SKM-1 (cell line): ENCODE measurements around the gene DTNB.
"Not testable (repeated sequence)": the region's sequence is repeated elsewhere in the genome, so short reads cannot be mapped to it uniquely, and the experiment has no call there.

ENCODE experiments used
- DNase-seq: peaks from one replicate; lab custom pipeline; 2025; ENCODE audit not compliant: unreplicated experiment; lab: John Stamatoyannopoulos, UW

Gene DTNB

DNA sequence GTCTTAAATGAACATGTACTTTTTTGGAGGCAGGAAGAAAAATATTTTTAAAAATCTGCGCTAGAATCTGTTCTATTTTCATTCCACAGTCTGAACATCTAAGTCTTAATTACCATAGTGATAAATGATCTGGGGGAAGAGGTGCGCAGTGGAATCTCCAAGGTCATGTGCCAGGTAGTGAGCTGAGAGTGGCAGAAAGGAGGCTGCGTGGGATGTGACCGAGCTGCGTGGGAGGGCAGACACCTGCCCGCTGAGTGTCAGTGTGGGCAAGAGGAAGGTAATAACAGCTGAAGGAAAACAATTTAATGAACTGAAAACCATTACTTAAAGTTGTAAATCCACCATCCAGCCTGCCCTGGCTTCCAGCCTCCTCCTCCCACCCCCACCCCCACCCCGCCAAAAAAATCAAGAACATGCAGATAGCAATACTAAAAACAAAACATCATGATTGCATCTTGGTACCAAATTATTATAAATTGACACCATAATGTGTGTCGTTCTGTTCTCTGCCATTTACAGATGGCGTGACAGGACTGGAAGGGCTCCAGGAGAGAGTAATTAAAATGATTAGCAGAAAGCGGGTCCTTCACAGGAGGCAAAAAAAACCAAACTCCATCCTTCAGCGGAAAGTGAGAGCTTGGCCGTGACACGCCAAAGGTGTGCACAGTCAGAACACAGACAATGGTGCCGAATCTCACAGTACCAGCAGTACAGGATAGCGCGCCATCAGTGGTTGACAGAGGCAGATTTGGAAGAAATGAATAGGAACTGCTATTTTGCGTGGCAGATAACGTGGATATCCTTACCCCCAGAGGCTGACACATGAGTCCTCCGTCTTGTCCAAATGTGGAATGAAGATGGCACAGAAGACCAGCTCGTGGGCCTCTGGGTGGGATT, 11.4 kb upstream of the DTNB start:
- DNase-seq, result no peak

GRCh38 chr2:25682082-25682481, 8.7 kb upstream of the DTNB start:
- no peak for DNase-seq

DNA sequence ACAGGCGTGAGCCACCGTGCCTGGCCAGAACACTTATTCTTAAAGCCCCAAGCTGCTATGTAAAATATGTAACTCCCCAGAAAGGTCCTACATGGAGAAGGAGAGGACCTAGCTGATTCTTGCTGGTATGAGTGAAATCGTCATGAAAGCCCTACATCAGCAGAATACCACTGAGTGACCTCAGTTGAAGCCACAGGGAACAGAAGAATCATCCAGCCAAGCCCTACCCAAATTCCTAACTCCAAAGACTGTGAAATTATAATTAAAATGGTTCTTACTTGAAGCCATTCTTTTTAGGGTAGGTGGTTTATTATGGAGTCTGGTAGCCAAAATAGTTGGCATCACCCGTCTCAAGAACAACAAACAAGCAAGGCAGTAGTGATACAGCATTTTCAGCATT, 4.5 kb upstream of the DTNB start:
- DNase-seq, result no peak

DNA sequence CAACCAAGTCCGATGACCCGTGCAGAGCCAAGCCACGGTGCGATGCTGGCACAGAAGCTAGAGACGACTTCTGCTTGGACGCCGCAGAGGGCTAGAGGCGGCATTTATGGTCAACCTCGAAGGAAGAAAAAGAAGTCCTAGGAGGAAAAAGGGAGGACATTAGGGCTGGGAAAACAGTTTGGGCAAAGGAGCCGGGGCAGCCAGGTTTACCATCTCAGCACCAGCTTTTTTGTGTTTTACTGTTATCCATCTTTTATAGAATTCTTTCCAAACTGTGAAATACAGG, 643 bp upstream of the DTNB start:
- DNase-seq, result no peak

DNA sequence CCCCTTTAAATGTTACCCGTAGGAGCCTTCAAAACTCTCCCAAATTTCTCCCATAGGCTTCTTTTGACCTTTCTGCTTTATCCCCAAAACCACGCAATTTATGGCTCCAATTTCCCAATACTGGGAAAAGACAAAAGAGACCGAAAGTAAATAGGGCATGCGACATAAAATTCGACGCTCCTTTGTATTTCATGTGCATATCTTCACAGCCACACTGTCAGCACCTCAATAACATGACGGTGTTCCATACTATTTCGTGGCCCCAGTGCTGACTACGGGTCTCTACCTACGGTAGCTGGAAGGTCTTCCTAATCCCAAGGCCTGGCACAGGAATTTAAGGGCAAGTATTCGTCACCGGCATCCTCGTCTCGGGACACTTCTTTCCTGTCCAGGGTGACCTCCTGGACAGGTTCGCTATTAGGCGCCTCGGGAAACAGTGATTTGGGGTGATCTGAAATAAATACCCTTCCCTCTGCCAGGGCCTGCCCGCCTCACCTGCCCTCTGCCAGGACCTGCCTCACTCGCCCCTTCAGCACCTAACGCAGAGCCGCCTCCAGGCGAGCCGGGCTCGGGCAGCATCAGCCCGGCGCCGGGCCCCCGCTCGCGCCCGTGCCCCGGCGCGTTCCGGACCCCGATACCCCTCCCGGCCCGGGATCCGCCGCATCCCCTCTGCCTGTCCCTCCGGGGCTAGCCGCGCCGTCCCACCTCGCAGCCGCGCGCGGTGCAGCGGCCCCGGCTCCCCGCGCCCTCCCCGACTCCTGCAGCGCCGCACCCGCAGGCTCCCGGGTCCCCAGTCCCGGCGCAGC, 680 bp downstream of the DTNB start:
- no peak for DNase-seq

DNA sequence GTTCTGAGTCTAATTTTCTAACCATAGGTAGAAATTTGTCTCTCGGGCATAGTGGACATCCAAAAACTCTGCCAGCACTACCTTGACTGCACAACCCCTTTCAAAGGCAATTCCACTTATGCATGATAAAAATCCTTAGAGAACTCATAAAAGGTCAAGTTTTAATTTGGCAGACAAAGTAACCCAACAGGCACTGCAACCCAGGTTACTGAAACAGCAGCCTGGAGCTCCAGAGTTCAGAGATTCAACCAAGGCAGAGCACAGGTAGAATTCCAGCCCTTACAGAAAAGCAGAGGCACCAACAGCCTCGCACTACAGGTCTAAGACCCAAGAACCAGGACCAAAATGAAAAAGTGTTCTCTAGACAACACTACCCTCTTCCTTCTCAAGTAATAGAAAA, 1.8 kb downstream of the DTNB start:
- DNase-seq, result no peak

DNA sequence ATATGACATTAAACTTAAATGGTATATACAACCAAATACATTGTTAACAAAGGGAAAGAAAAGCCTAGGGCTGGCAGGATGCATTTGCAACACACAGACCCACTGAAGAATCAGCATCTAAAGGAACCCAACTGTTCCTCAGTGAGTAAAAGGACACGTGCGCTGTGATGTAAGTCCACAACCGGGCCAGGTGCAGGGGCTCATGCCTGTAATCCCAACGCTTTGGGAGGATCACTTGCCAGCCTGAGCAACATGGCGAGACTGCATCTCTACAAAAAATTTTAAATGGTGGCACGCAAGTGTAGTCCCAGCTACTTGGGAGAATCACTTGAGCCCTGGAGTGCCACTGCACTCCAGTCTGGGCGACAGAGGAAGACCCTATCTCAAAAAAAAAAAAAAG, 3.9 kb downstream of the DTNB start:
- no peak for DNase-seq

GRCh38 chr2:25666218-25666617, 7.2 kb downstream of the DTNB start:
- DNase-seq, result no peak

DNA sequence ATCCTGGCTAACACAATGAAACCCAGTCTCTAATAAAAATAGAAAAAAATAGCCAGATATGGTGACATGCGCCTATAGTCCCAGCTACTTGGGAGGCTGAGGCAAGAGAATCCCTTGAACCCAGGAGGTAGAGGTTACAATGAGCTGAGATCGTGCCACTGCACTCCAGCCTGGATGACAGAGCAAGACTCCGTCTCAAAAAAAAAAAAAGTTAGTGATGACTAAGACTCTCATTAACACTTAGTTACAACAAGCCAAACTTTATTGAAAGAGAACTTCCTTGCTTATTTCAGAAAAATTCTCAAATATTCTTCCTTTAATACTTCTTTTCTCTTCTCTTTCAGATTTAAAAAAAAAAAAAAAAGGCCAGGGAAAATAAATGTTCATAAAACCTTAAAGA, 7.9 kb downstream of the DTNB start:
- not testable (repeated sequence) for DNase-seq

- no peak for DNase-seq
Observed at GRCh38 chr2:25664965-25665307, 8.4 kb downstream of the DTNB start.

DNA sequence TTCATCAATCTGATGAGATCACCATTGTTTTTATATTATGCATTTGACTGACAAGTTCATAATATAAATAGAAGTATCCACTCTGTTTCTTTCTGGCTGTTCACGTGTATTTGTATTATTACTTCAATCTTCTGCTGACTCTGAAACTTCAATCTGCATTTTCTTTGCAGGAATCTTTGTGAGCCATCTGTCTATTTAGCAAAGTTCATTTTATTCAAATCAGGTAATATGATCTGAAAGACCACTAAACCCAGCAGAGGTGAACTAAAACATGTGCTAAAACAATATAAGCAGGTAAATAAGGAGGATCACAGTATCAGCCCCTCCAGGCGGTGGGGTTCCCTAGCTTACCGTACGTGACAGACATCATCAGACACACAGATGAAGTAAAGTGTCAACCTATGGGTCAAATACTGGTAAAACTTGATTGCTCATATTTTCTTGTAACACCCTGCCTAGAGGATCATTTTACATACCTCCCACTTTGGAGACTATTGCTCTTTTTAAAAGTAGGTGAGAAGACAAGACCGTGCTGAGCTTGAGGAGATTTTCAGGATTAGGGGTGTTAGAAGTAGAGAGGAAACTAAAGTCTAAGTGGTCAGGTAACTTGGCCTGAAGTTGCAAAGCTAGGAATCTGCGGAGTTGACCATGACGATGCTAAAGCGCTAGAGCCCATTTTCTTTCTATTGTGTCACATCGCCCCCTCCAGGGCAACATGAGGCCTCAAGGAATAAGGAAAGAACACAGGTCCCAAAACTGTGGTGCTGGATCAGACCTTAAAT, 9.0 kb downstream of the DTNB start:
- DNase-seq, result no peak

- DNase-seq, result no peak
Observed at GRCh38 chr2:25655316-25655715, 18.1 kb downstream of the DTNB start.

- DNase-seq, result no peak
Observed at GRCh38 chr2:25654801-25655200, 18.6 kb downstream of the DTNB start.

- no peak for DNase-seq
Observed at GRCh38 chr2:25651782-25652455, 21.5 kb downstream of the DTNB start.

GRCh38 chr2:25651066-25651465, 22.3 kb downstream of the DTNB start:
- DNase-seq, result no peak

- DNase-seq, result no peak
Observed at GRCh38 chr2:25650256-25650655, 23.1 kb downstream of the DTNB start.

- DNase-seq, result no peak
Observed at GRCh38 chr2:25649786-25650185, 23.6 kb downstream of the DTNB start.

DNA sequence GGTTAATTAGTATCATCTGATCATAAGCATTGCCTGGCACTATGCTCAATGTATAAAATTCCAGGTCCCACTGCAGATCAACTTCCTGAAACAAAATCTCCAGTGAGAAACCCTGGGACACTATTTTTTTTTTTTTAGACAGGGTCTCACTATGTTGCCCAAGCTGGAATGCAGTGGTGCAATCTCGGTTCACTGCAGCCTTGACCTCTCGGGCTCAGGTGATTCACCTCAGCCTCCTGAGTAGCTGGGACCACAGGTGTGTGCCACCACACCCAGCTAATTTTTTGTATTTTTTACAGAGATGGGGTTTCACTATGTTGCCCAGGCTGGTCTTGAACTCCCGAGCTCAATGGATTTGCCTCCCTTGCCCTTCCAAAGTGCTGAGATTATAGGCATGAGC, 31.1 kb downstream of the DTNB start:
- no peak for DNase-seq

GRCh38 chr2:25639696-25640095, 33.7 kb downstream of the DTNB start:
- no peak for DNase-seq

GRCh38 chr2:25639131-25639530, 34.2 kb downstream of the DTNB start:
- no peak for DNase-seq

- no peak for DNase-seq
Observed at GRCh38 chr2:25635797-25636196, 37.6 kb downstream of the DTNB start.
